IPS DF 19.7 (cell line): ENCODE results near the gene INKA2.

Source experiments
- DNase-seq: peaks from one replicate; pipeline ENCODE4 v3.0.0-alpha.2; 2013; ENCODE audit warnings: low read depth, low spot score

The INKA2 gene

DNA sequence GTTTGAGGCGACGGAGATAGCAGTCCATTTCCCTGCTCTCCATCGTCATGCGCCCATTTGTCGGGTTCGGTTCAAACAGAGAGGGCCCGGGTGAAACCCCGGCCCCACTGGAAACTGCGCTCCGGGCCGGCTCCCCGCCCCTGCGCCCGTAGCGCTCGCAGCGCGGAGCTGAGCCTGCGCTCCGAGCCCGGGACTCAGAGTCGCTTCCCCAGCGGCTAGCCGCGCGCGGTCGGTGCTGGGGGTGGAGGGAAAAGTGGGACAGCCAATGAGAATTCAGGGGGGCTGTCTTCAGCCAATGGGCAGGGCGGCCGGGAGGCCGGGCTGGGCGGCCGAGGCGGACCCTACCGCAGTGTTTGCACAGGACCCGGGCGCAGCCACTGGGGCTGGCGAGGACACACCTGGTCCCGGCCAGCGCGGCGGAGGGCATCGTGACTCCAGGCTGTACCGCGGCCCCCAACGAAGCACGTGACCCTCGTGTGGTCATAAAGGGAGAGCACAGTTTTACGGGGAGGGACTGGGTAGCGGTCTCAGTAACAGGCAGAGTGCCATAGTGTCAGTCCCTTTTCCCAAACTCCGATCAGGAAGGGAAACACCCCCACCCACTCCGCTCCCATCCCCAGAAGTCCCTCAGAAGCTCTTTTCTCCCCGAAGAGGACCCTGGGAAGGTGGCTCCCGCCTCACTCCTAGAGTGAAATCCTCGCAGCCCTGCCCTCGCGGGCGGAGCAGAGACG is at the start of gene INKA2:
Gene INKA2, minus strand, starts transcription at position 202 of the 731 bp plus-strand sequence. Its CDS starts 153 bp downstream, at position 49.
- DNase-seq = no peak

DNA sequence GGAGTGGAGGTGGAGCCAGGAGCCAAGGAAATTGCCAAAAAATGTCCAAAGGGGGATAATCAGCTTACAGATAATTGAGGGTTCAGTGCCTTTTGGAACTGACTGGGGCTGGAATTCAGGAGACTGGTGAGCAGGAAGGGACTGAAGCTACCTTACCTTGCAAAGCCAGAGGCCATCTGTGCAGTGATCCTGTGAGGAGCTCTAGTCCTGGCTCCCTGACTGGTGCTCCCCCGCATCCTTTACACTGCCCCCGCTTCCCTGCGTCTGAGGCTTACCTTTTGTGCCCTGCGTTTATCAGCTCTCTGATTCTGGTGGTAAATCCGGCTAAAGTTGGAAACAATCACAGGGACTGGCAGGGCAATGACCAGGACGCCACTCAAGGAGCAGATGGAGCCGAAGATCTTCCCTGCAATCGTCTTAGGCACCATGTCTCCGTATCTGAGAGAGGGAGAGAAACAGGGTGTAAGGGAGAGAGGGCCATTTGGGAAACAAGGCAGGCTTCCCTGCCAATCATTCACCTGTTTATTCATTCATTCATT is 47.5 kb upstream of the INKA2 start:
- DNase-seq = no peak

GRCh38 chr1:111784273-111784901 is 45.2 kb upstream of the INKA2 start:
- DNase-seq = no peak

DNA sequence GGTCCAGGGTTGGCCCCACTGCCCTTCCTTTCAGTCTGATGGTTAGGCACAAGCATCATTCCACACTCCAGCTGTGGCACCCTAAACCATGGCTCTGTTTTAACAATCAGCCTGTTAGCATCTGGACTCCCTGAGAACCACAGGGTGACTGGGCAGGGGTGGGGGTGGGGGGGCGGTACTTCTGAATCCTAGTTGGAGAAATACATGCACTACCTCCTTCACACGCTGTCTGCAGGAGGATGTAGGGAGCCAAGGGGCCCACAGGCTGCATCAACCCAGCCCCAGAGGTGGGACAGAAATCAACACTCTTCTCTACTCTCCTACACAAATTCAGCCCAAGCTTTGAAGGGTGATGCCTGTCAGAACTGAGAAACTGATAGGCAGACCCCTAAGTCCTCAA is 40.4 kb upstream of the INKA2 start:
- DNase-seq = no peak

DNA sequence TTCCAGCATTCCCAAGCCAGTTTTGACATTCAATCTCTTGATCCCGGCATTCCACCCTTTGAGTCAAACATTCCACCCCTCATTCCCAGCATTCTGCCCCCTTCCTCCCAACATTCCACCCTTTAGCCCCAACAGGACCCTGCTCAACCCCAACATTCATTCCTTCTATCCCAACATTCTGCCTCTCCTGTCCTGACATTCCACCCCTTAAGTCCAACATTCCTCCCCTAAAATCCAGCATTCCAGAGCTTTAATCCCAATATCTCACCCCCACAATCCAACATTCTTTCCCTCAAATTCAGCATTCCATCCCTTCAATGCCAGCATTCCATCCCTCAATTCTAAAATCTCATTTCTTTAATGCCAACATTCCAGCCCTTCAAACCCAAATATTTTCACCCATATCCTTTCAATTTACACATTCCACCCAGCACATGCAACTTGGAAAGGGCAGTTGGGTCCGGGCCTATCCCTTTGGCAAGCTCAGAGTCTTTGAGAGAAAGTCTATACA is 39.4 kb upstream of the INKA2 start:
- peak; percentile 65 for DNase-seq

GRCh38 chr1:111778066-111778465 is 38.9 kb upstream of the INKA2 start:
- DNase-seq = no peak

- no peak for DNase-seq
These were observed 38.1 kb upstream of the INKA2 start for GRCh38 chr1:111777301-111777700.

- no peak for DNase-seq
These were observed 37.7 kb upstream of the INKA2 start for GRCh38 chr1:111776861-111777260.

GRCh38 chr1:111776391-111776790 is 37.2 kb upstream of the INKA2 start:
- DNase-seq = no peak

DNA sequence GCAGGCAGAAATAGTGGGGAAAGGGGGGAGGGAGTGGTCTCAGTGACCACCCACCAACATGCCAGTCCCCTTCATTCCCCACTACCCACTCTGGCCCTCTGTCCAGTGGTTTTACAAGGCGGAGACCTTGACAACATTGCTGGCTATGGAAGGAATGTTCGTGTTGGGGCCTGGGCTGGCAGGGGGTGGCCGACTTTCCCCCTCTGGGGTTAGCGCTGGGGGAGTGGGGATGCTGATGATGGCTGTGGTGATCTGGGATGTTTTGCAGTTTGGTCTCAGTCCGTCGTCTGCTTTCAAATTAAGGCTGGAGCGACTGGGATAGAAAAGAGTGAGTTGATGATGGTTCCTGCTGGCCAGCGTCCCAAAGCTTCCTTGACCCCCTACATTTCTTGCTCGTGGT is 36.8 kb upstream of the INKA2 start:
- DNase-seq = no peak

GRCh38 chr1:111770916-111771315 is 31.7 kb upstream of the INKA2 start:
- DNase-seq = no peak

DNA sequence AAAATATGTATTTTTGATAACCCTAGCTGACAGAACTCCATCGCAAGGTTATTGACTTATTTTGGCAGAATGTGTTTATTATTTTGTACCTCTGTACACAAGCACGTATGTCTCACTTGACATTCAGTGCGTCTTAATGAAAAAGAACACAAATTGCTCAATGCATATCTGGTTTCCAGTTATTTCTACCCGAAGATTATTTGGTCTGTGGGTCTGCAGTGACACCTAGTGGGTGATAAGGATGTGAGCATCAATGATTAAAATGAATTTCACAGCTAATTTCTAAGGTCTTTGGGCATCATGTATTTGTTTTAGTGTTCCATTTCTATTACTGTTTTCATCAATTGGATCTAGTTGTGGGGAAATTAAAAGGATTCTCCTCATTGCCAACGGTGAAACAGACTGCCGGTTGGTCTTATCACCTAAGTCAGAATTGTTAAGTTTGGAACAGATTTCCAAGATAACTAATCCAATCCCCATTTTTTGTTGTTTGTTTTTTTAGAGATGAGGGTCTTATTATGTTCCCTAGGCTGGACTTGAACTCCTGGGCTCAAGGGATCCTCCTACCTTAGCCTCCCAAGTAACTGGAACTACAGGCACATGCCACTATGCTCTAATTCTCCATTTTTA is 30.4 kb upstream of the INKA2 start:
- no peak for DNase-seq

DNA sequence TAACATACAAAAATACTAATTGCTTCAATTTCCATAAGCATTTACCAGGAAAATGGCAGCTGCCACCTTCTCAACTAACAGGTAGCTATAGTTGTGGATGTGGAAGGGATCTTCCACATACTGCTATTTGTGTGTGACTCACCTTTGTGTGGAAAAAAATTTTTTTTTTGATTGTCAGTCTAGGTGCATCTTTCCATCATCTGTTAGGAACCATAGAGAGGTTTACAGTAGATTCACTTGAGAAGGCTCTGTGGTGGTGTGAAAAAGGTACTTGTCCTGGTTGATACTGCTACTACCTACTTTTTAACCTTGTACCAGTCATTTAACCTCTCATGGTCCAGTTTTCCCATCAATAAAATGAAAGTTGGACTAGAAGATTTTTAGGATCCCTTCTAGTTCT is 29.4 kb upstream of the INKA2 start:
- no peak for DNase-seq

- no peak for DNase-seq
These were observed 28.8 kb upstream of the INKA2 start for GRCh38 chr1:111768023-111768422.

GRCh38 chr1:111762332-111762731 is 23.1 kb upstream of the INKA2 start:
- DNase-seq = no peak

DNA sequence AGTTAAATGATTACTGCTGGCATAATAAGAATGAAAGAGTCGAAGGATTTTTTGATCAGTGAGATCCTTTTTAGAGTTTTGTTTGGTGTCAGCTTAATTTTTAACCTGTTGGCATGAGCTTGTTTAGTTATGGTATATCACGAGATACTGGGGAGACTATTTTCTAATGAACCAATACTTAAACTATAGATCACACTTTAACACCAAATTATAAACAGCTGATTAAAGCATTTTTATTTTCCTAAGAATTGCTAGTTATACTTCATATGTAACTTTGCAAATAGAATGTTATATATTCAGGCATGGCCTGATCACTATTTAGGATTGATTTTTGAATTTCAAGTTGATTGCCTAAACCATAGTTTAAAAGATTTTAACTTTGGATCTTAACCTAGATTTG is 22.5 kb upstream of the INKA2 start:
- DNase-seq = no peak

DNA sequence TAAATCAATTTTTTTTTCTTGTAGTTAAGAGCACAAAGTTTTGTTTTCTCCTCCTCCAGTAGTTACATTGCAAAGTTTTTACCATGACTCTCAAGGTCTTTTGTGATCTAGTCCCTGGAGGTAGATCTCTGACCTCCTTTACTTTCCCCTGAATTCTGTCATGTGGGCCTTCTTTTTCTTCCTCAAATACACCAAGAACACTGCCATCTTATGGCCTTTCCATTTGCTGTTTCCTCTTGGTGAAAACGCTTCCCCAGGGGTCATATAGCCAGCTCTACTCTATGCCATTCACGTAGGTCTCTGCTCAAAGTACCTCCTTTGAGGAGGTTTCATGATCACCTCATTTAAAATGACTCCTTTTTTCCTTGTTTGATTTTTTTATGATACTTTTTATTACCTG is 19.2 kb upstream of the INKA2 start:
- DNase-seq = no peak

GRCh38 chr1:111756124-111756513 is 16.9 kb upstream of the INKA2 start:
- no peak for DNase-seq

DNA sequence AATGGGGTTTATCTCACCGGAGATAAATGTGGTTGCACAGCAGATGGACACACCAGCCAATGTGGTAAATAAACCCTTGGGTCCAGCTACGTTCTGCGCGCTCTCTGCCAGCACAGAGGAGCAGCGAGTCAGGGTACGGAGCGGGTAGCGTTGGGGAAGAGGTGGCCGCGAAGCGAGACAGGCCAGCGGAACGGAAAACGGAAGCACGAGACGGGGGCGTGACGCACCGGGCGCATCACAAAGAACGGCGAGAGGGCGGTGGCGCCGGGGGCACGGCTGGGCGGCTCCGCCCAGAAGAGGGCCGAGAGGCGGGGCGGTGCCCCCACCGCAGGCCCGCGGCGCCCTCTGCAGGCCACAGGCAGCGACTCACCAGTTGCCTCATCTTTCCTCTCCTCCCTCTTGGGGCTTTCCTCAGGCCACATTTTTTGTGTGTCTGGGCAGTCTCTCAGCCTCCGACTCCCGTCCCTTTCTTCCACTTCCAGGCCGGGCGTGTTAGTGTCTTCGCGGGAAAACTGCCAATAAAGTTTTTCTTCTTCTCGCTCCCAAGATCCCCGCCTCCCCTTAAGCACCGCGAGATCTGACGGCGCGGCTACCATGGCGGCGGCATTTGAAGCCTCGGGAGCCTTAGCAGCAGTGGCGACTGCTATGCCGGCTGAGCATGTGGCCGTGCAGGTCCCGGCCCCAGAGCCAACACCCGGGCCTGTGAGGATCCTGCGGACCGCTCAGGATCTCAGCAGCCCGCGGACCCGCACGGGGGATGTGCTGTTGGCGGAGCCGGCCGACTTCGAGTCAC is 16.3 kb upstream of the INKA2 start, which contains the start of gene DDX20:
Gene DDX20, plus strand, starts transcription at position 571 of the 793 bp plus-strand sequence. Its CDS starts 24 bp downstream, at position 595.
- no peak for DNase-seq

DNA sequence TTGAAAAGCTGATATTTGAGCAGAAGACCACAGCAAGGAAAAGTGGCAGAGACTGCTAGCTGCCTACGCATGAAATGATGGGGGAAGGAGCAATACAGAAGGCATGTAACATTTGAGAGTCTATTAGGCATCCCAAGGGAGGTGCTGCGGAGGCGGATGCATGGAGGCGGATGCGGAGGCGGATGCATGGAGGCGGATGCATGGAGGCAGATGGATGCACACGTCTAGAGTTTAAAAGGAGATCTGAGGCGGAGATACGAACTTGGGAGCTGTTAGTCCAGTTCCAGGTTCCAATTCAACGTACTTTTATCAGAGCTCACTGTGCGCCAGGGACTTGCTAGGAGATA is 15.8 kb upstream of the INKA2 start:
- DNase-seq = no peak

DNA sequence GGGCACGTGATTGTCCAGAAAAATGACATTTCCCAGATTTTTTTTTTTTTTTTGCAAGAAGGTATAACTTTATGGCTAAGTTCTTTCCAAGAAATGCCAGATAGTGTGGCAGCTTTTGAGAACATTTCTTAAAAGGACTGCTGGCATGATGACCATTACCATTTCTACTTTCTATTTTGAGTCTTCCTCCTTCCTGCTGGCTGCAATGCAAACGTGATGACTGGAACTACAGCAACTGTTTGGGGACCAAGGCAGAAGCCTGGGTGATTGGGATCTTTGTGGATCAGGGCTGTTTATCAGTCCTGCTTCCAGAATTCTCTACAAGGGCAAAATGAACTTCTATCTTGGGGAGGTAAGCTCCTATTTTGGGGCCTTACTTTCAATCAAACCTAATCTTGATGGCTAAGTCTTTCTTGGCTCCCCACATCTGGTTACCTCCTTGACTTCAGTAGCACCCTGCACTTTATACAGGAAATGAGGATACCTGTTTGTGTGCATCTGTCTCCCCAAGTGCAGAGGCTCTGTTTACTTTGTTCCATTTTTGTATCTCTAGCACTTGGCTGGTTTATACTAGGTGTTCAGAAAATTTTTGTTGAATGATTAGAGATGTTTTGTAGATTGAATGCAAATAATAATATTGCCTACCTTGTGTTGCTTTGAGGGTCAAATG is 12.8 kb upstream of the INKA2 start:
- DNase-seq = no peak
